ENCODE measurements around the gene AMDHD1.
A peak's percentile ranks its signal among the peaks of the same experiment; 100 is the strongest.
"Not testable (repeated sequence)": the region's sequence is repeated elsewhere in the genome, so short reads cannot be mapped to it uniquely, and the experiment has no call there.

The AMDHD1 gene

DNA sequence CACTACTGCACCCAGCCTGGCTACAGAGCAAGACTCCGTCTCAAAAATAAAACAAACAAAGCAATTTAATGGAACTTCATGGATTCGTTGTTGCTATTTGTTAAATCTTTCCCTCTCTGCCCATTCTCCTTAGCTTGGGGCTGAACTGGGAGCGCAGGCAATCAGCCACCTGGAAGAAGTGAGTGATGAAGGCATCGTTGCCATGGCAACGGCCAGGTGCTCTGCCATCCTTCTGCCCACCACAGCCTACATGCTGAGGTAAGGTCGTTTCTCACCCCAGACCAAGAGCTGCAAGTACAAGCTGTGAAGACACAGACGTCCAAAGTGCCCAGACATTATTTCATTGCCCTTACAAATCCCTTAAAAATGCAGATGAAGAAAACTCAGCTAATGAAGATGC is 19.1 kb downstream of the AMDHD1 start:
- H3K4me3 ChIP-seq (ENCODE audit: low read depth, low read length), result no peak overlapping the region
- TF ChIP-seq, protein P1, sequence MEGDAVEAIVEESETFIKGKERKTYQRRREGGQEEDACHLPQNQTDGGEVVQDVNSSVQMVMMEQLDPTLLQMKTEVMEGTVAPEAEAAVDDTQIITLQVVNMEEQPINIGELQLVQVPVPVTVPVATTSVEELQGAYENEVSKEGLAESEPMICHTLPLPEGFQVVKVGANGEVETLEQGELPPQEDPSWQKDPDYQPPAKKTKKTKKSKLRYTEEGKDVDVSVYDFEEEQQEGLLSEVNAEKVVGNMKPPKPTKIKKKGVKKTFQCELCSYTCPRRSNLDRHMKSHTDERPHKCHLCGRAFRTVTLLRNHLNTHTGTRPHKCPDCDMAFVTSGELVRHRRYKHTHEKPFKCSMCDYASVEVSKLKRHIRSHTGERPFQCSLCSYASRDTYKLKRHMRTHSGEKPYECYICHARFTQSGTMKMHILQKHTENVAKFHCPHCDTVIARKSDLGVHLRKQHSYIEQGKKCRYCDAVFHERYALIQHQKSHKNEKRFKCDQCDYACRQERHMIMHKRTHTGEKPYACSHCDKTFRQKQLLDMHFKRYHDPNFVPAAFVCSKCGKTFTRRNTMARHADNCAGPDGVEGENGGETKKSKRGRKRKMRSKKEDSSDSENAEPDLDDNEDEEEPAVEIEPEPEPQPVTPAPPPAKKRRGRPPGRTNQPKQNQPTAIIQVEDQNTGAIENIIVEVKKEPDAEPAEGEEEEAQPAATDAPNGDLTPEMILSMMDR (IDR thresholded peaks at IDR 0.05; ENCODE audit: low read depth, low read length), result no peak

DNA sequence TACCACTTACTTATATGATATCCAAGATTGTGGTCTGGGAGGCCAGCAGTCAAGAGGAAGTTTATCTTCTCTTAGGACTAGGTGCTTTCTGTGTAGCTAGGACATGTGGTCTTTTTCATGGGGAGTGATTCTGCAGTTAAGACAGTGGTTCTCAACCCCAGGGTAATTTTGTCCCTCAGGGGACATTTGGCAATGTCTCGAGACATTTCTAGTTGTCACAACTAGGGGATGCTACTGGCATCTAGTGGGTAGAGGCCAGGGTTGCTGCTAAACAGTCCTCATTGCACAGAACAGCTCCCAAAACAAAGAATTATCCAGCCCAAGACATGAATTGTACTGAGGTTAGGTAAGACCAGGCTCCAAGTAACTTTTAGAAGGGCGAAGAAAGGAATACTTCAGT is 20.0 kb downstream of the AMDHD1 start:
- TF ChIP-seq, protein P1 (IDR thresholded peaks at IDR 0.05; ENCODE audit: low read depth, low read length), result 0 out of 2 replicates have a peak, but pooled peaks have one; percentile 12
- no peak overlapping the region for H3K4me3 ChIP-seq (ENCODE audit: low read depth, low read length)

DNA sequence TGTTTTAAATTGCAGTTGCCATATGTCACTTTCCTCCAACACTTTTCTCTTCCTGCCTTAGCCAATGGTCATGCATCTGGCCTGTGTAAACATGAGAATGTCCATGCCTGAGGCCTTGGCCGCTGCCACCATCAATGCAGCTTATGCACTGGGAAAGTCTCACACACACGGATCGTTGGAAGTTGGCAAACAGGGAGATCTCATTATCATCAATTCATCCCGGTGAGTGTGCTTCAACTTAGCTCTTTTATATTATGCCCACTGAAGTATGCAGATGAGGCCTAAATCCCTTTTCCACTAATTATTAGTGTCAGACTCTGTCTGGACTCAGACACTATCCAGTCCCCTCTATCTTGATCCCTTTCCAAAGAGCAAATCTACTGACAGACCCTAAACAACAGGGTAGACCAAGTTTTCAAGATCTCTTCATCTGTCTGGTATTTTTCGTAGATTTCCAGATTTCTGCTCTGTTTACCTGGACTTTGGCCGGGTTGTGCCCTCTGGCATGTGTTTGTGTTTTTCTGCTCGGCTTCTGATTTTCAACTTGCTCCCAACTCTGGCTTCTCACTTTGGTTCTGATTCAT is 23.2 kb downstream of the AMDHD1 start:
- no peak overlapping the region for H3K4me3 ChIP-seq (ENCODE audit: low read depth, low read length)
- TF ChIP-seq, protein P1 (IDR thresholded peaks at IDR 0.05; ENCODE audit: low read depth, low read length), result no peak

DNA sequence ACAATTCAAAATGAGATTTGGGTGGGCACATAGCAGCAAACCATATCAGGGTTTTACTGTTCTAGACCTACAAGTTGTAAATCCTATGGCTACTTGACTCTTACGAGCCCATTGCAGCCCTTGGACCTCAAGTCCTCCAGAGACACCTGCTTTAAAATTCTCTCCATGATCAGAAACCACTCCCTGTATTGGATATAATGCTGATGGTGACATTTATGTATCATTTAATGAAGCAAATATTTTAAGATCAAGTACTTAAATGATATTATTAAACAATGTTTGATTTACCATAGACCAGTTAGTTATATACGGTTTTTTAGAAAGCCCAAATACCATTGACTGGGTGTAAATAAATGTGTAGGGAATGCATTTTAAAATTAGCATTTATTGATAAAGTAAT is 24.2 kb downstream of the AMDHD1 start:
- TF ChIP-seq, protein P1 (IDR thresholded peaks at IDR 0.05; ENCODE audit: low read depth, low read length), result no peak

DNA sequence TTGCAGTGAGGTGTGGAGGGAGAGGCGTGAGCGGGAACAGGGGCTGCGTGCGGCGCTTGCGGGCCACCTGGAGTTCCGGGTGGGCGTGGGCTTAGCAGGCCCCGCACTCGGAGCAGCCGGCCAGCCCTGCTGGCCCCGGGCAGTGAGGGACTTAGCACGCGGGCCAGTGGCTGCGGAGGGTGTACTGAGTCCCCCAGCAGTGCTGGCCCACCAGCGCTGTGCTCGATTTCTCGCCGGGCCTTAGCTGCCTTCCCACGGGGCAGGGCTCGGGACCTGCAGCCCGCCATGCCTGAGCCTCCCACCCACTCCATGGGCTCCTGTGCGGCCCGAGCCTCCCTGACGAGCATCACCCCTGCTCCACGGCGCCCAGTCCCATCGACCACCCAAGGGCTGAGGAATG is 26.0 kb downstream of the AMDHD1 start:
- H3K4me3 ChIP-seq (ENCODE audit: low read depth, low read length), result not testable (repeated sequence)

More for the DNA sequence above, 24.2 kb downstream of the AMDHD1 start:
- no peak overlapping the region for H3K4me3 ChIP-seq (ENCODE audit: low read depth, low read length)

DNA sequence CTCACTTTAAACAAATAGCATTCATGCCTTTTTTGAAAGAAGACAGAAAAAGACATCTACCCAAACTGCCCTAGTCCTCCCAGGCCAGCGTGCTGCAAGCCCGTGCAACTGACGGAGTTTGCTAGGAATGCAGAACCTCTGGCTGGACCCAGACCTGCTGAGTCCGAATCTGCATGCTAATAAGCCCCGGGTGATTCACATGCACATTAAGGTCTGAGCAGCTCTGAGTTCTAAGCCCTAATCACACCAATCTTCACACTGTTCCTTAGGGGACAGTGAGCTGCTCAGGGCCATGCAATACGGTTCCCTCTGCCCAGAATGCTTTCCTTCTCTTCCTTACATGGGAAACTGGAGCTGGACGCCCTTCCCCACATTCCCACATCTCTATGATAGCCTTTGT is 27.8 kb downstream of the AMDHD1 start:
- TF ChIP-seq, protein P1 (IDR thresholded peaks at IDR 0.05; ENCODE audit: low read depth, low read length), result no peak

DNA sequence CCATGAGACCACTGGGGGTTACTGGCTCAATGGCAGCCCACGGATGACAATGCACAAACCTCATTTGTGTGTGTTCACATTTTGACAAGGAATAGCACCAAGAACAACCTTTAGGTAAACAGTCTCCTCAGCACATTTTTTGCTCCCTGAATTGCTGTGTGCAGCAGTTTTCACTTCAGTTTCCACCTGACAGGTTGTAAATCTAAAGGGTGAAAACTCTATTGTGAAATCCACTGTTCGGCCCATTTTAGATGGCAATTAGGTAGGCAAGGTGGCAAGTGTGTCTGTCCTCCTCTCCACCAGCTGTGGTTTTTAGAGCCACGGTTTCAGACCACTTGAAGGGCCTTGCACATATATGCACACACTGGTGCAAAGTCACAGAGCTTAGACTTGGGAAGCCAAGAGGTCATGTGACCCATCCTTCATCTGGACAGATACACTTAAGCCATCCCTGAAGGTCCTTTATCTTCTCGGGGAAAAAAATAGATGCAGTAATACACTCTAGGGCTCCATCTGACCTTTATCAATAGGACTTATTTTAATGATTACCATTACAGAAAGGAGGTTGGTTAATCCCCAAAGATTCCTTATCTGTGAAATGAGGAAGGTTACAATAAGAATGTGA is 29.8 kb downstream of the AMDHD1 start:
- TF ChIP-seq, protein P1 (IDR thresholded peaks at IDR 0.05; ENCODE audit: low read depth, low read length), result no peak
- H3K4me3 ChIP-seq (ENCODE audit: low read depth, low read length), result no peak overlapping the region

More for the DNA sequence above, 27.8 kb downstream of the AMDHD1 start:
- no peak overlapping the region for H3K4me3 ChIP-seq (ENCODE audit: low read depth, low read length)

DNA sequence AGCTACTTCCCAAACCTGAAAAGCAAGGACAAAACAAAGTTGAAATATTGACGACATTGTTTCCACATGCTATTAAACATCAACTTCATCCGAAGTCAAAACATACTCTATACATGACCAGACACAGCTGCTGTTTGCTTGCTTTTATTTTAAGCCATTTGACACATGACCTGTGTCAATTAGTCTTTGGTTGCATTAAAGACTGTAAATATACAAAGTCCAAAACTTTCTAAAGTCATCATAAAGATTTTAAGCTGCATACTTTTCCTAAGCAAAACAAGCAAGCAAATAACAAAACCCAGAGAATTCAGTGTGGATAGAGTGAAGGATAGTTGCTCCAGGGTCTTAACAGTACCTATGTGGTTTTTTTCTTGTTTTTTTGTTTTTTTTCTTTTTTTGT is 31.2 kb downstream of the AMDHD1 start:
- no peak overlapping the region for H3K4me3 ChIP-seq (ENCODE audit: low read depth, low read length)
- TF ChIP-seq, protein P1 (IDR thresholded peaks at IDR 0.05; ENCODE audit: low read depth, low read length), result no peak
